Measurements from ENCODE around the gene MAP2K5.

The MAP2K5 gene

DNA sequence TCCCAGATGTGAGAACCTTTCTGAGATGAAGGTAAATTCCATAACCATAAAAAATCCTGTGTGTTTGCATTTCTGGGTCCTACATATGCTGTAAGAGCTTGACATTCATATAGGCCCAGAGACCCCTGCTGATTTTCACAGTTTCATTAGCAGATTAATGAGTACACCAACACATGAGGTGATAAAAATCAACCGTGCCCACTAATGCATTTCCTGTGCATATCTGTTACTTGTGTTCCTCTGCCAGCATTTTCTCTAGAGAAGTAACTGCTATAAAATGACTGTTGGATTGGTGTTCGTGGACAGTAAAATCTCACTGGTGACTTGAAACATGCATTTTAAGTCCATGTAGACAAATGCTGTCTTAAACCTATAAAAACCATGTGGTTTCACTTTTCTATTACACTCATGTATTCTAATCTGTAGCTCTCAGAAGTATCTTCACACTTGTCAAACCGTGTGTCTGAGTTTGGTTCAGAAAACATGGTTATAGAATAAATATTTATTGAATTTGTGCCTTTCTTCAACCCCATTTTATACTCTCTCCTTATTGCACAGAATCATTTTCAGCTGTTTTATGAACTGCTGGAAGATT is 14.6 kb downstream of the MAP2K5 start:
- in situ Hi-C loops (cut with HindIII; ENCODE audit: low sequenced_read_pairs) = no loop called here

- in situ Hi-C loops (cut with HindIII; ENCODE audit: low sequenced_read_pairs) = no loop called here
Observed at GRCh38 chr15:67558502-67558901, 16.0 kb downstream of the MAP2K5 start.

GRCh38 chr15:67559158-67559557 is 16.7 kb downstream of the MAP2K5 start:
- in situ Hi-C loops (cut with HindIII; ENCODE audit: low sequenced_read_pairs) = no loop called here

- in situ Hi-C loops (cut with HindIII; ENCODE audit: low sequenced_read_pairs) = no loop called here
Observed at GRCh38 chr15:67559576-67559975, 17.1 kb downstream of the MAP2K5 start.

- in situ Hi-C loops (cut with HindIII; ENCODE audit: low sequenced_read_pairs) = loop anchor here (5.0 kb wide), 1 partner anchor 33 kb away; no protein-coding TSS in a partner anchor
Observed at GRCh38 chr15:67560320-67560719, 17.8 kb downstream of the MAP2K5 start.

GRCh38 chr15:67563092-67563491 is 20.6 kb downstream of the MAP2K5 start:
- in situ Hi-C loops (cut with HindIII; ENCODE audit: low sequenced_read_pairs) = loop anchor here (5.0 kb wide), 1 partner anchor 36 kb away; no protein-coding TSS in a partner anchor

DNA sequence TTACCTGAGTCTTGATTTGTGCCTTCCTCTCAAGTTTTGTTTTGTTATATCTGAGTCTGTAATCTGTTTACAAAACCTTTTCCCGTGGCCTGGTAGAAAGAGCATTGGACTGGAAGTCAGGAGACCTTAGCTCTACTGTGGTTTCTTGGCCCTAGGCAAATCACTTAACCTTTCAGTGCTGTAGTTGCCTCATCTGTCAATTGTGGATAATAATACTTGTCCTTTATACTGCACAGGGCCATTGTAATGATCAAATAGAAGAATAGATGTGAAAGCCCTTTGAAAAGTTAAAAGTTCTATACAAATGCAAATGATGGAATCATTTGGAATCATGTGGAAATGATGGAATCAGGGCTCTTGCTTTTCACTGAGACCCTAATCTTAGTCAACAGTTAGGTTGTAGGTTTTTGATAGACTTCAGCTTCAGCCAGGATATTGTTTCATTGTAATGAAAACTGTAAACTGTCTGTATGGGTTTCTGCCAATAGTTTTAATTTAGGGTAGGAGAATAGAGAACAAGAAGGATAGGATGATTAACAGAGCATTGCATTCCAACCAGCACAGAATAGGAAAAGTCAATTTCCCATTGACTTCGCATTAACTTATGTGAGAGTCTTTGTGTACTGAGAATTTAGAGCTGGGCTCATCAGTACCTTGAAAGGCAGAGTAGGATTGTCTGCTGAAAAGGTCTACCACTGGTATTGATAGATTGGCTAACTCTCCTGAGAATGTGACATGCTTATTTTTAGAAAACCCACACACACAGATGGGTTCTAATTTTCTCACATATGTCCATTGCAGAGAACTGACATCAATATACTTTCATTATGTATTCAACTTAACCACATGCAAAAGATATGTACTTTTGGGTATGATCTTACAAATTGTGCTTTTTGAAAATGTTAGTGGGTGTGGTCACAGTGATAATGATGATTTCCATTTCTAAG is 21.8 kb downstream of the MAP2K5 start:
- in situ Hi-C loops (cut with HindIII; ENCODE audit: low sequenced_read_pairs) = loop anchor here (5.0 kb wide), 1 partner anchor 37 kb away; no protein-coding TSS in a partner anchor

- in situ Hi-C loops (cut with HindIII; ENCODE audit: low sequenced_read_pairs) = loop anchor here (5.0 kb wide), 1 partner anchor 38 kb away; no protein-coding TSS in a partner anchor
Observed at GRCh38 chr15:67564968-67565345, 22.5 kb downstream of the MAP2K5 start.

DNA sequence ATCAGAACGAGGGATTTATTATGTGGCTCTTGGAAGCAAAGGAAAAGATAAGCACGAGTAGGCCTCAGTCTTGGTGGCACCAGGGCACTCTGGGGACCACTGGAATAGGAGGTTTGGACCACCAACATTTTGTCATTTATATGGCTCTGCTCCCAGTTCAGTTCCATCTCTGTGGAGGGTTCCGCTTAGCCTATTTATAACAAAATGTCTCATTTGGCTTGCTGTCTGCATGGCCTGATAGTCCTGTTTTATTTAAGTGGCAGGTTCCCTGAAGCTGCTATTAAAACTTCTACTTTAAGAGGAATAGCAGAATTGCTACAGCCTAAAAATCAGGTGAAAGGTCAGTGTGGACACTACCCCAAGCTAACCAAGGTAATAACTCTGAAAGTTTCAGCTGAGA is 27.2 kb downstream of the MAP2K5 start:
- in situ Hi-C loops (cut with HindIII; ENCODE audit: low sequenced_read_pairs) = no loop called here

- in situ Hi-C loops (cut with HindIII; ENCODE audit: low sequenced_read_pairs) = no loop called here
Observed at GRCh38 chr15:67570875-67571647, 28.6 kb downstream of the MAP2K5 start.

GRCh38 chr15:67571648-67572415 is 29.3 kb downstream of the MAP2K5 start:
- in situ Hi-C loops (cut with HindIII; ENCODE audit: low sequenced_read_pairs) = no loop called here

DNA sequence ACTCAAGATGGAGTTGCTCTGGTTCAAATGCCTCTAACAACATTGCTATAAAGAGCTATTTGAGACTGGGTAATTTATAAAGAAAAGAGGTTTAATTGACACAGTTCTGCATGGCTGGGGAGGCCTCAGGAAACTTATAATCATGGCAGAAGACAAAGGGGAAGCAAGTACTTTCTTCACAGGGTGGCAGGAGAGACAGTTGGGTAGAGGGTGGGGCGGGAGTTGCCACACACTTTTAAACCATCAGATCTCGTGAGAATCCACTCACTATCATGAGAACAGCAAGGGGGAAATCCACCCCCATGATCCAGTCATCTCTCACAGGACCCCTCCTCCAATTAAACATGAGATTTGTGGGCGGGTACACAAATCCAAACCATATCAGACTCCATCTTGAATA is 30.7 kb downstream of the MAP2K5 start:
- in situ Hi-C loops (cut with HindIII; ENCODE audit: low sequenced_read_pairs) = no loop called here

GRCh38 chr15:67575039-67575502 is 32.6 kb downstream of the MAP2K5 start:
- in situ Hi-C loops (cut with HindIII; ENCODE audit: low sequenced_read_pairs) = no loop called here

GRCh38 chr15:67578020-67578600 is 35.6 kb downstream of the MAP2K5 start:
- in situ Hi-C loops (cut with HindIII; ENCODE audit: low sequenced_read_pairs) = no loop called here

GRCh38 chr15:67579164-67579563 is 36.7 kb downstream of the MAP2K5 start:
- in situ Hi-C loops (cut with HindIII; ENCODE audit: low sequenced_read_pairs) = no loop called here

DNA sequence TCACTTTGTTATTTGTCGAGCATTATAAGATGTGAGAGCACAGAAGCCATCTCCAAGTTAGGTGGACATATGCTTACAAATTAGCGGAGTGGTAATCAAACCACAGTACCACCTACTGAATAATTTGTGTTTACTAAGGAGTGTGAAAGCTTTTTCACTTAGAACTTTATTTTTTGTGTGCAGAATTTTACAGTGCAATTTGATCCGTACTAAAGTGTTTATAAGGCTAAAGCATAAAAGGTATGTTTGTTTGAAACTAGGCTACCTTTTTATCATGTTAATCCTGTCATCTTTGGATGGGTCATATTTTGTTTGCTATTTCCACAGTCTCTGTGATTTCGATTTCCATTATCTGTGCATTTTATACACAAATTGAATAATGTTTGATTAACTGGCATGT is 37.5 kb downstream of the MAP2K5 start:
- in situ Hi-C loops (cut with HindIII; ENCODE audit: low sequenced_read_pairs) = no loop called here

DNA sequence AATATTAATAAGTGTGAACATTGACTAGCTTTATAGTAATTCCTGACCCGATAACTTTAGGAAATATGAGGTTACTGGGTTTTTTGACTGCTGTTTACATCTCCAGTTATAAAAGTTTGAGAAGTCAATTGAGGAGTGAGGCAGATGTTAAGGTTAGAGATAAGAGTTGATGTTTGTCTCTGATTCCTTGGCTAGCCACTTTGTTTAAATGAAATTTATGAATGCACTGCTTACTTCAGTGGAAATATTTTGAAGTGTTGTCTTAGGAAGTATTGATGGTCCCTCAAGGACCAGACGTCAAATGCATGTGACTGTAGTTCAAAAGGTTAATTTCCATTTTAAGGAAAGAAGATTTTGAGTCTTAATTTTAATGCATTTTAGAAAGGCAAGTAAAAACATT is 41.7 kb downstream of the MAP2K5 start:
- in situ Hi-C loops (cut with HindIII; ENCODE audit: low sequenced_read_pairs) = no loop called here

DNA sequence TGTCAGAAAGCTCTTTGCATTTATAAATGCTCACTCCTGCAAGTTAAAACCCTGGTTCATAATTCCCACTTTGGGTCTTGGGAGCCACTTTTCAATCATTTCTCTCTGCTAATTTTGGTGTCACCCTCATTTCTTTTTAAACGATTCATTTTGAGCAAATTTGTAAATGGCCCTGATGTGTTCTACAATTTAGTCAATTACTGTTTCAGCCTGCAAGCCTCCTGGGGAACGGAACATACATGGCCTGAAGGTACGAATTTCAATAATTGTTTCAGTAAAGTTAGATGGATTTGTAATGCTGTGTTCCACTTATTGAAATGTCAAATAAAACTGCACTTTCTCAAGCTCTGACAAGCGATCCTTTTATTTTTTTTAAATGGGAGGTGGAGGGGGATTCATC is 43.2 kb downstream of the MAP2K5 start:
- in situ Hi-C loops (cut with HindIII; ENCODE audit: low sequenced_read_pairs) = no loop called here

GRCh38 chr15:67587331-67587730 is 44.8 kb downstream of the MAP2K5 start:
- in situ Hi-C loops (cut with HindIII; ENCODE audit: low sequenced_read_pairs) = no loop called here

GRCh38 chr15:67587754-67588153 is 45.3 kb downstream of the MAP2K5 start:
- in situ Hi-C loops (cut with HindIII; ENCODE audit: low sequenced_read_pairs) = no loop called here

Measured in DLD1 (cell line).